Measurements from ENCODE around the gene HRH2.
A peak's percentile ranks its signal among the peaks of the same experiment; 100 is the strongest.

HRH2 gene

GRCh38 chr5:175680020-175680419 is 22.1 kb downstream of the HRH2 start:
- Mint-ChIP-seq H3K9me3 (no peaks in the 10 kb centered on the region), H3K27ac (no peak overlapping the region), H3K4me1 (peaks cover 63% of the 10 kb centered on the region), H3K36me3 (peaks cover 13% of the 10 kb centered on the region), H3K27me3 (no peaks in the 10 kb centered on the region), H3K4me3 (no peak overlapping the region)

- no peaks in the 10 kb centered on the region for H3K9me3 Mint-ChIP-seq
- no peak overlapping the region for H3K4me3 Mint-ChIP-seq
- no peaks in the 10 kb centered on the region for H3K27me3 Mint-ChIP-seq
- H3K36me3 Mint-ChIP-seq: peaks cover 13% of the 10 kb centered on the region
- peaks cover 59% of the 10 kb centered on the region for H3K4me1 Mint-ChIP-seq
- no peak overlapping the region for H3K27ac Mint-ChIP-seq
These were observed 22.6 kb downstream of the HRH2 start for GRCh38 chr5:175680463-175680862.

DNA sequence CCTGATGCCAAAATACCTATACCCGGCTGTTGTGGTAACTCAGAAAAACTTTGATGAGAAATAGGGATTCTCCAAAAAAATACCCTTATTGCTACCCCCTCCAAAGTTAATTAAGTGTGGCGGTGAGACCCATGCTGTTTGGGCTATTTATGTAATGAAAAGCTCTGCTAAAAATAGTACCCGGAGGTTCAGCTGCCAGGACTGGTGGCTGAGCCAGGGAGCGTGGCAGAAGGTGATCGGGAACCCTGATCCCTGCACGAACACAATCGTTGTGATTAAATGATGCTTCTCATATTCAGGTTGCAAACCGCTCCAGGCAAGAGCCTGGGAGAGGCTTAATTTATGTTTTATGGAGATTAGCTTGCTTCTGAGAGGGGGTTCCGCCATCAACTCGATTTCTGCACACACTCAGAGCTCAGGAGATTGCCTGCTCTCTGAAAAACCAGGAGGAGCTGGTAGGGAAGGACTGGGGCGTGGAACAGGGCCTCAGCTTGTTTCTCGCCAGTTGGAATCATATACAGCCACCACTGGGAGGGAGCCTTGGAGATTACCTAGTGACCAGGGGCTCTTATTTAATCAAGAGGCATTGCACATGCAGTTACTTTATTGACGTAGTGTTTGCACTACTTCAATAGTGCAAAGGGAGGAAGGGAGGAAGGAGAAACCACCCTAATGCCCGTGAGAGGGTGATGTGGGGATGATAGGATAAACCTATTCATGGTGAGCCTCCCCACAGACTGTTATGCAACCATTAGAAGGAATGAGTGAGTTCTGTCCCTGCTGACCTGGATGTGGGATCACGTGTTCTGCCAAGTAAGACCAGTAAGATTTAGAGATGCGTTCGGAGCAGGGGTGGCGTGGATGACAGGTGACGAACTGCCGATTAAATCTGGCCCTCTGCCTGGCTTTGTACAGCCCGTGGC is 23.4 kb downstream of the HRH2 start:
- Mint-ChIP-seq H3K4me3 (no peak overlapping the region), H3K27ac (no peak overlapping the region), H3K9me3 (no peaks in the 10 kb centered on the region), H3K27me3 (no peaks in the 10 kb centered on the region), H3K4me1 (peaks cover 52% of the 10 kb centered on the region), H3K36me3 (peaks cover 11% of the 10 kb centered on the region)

- Mint-ChIP-seq H3K4me3 (no peak overlapping the region), H3K36me3 (peaks cover 11% of the 10 kb centered on the region), H3K4me1 (peaks cover 46% of the 10 kb centered on the region), H3K9me3 (no peaks in the 10 kb centered on the region), H3K27me3 (no peaks in the 10 kb centered on the region), H3K27ac (no peak overlapping the region)
These were observed 24.1 kb downstream of the HRH2 start for GRCh38 chr5:175681968-175682340.

DNA sequence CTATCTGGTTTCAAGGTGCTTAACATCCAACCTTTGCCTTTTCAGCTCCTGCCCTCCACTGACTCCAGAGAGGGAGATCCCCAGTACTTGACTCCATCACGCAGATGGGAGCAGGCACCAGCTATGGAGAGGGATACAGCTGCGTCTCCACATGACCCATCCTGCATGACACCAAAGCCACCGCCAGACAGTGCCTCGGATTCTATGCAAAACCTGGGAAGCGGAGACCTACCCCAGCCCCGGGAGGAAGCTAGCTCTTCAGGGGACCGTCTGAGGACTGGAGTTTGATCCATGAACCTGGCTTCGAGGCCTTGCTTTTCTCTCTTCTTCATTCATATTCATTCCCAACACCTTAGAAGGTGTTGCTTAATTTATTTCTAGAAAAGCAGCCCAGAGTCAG is 24.8 kb downstream of the HRH2 start:
- Mint-ChIP-seq H3K27ac (no peak overlapping the region), H3K9me3 (no peaks in the 10 kb centered on the region), H3K4me1 (peaks cover 40% of the 10 kb centered on the region), H3K4me3 (no peak overlapping the region), H3K36me3 (peaks cover 11% of the 10 kb centered on the region), H3K27me3 (no peaks in the 10 kb centered on the region)

GRCh38 chr5:175683231-175683630 is 25.4 kb downstream of the HRH2 start:
- no peaks in the 10 kb centered on the region for H3K27me3 Mint-ChIP-seq
- H3K4me3 Mint-ChIP-seq: no peak overlapping the region
- H3K36me3 Mint-ChIP-seq: peaks cover 11% of the 10 kb centered on the region
- peak overlapping the region; percentile 51 for H3K27ac Mint-ChIP-seq
- H3K4me1 Mint-ChIP-seq: peaks cover 40% of the 10 kb centered on the region
- no peaks in the 10 kb centered on the region for H3K9me3 Mint-ChIP-seq

GRCh38 chr5:175683921-175684320 is 26.1 kb downstream of the HRH2 start:
- Mint-ChIP-seq H3K4me1 (peaks cover 42% of the 10 kb centered on the region), H3K4me3 (no peak overlapping the region), H3K9me3 (no peaks in the 10 kb centered on the region), H3K27me3 (no peaks in the 10 kb centered on the region), H3K36me3 (peaks cover 11% of the 10 kb centered on the region), H3K27ac (no peak overlapping the region)

DNA sequence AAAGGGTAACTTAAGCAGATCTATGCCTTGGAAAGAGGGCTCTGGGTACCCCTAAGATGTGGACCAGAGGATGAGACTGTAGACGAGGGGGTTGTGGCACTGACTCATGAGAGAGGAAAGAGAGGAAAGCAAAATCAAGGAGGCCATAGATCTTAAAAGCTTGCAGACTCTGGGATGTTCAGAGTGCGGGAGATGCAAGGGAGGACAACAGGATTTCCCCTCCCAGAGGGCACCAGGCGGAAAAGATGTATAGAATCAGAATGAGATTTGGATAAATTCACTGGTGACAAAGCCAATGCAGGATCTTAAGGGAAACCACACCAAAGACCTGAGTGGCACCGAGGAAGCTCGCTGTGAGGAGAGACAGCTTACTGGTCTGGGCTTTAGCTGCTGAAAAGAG is 27.1 kb downstream of the HRH2 start:
- Mint-ChIP-seq H3K27me3 (no peaks in the 10 kb centered on the region), H3K4me1 (peaks cover 41% of the 10 kb centered on the region), H3K27ac (peak overlapping the region; percentile 20), H3K4me3 (no peak overlapping the region), H3K9me3 (no peaks in the 10 kb centered on the region), H3K36me3 (peaks cover 11% of the 10 kb centered on the region)

DNA sequence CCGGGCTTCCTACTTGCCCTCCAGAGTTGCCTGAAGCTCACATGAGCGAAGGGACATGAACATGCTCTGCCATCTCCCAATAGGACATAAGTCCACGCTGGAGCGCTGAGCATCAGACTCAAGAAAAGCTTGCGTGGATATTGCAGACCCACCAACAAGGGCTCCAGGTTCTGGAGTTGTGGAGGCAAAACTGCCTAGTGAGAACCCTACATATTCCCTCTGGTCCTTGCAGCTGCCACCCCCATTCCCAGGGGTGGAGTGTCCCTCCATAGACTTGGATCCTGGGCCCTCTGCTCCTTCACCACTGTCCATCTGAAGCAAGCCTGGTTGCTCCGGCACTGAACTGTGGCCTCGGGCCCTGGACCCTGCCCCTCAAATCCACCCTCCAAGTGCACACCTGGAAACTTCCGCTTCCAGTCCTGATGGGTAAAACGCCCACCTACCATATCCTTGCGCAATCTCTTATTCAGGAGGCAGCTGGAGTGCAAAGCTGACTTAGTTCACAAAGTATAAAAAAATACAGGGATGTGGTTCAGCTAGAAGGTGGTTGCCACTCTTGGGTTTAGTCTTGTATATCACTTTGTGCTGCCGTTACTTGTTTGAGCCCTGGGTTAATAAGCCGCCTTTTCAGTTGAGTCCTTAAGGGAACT is 28.0 kb downstream of the HRH2 start:
- Mint-ChIP-seq H3K4me3 (no peak overlapping the region), H3K27me3 (no peaks in the 10 kb centered on the region), H3K27ac (no peak overlapping the region), H3K36me3 (peaks cover 12% of the 10 kb centered on the region), H3K4me1 (peaks cover 45% of the 10 kb centered on the region), H3K9me3 (no peaks in the 10 kb centered on the region)

GRCh38 chr5:175686396-175686795 is 28.5 kb downstream of the HRH2 start:
- Mint-ChIP-seq H3K27me3 (no peaks in the 10 kb centered on the region), H3K27ac (no peak overlapping the region), H3K4me3 (no peak overlapping the region), H3K9me3 (no peaks in the 10 kb centered on the region), H3K4me1 (peaks cover 49% of the 10 kb centered on the region), H3K36me3 (peaks cover 14% of the 10 kb centered on the region)

GRCh38 chr5:175686826-175687225 is 29.0 kb downstream of the HRH2 start:
- Mint-ChIP-seq H3K9me3 (no peaks in the 10 kb centered on the region), H3K27me3 (no peaks in the 10 kb centered on the region), H3K36me3 (peaks cover 14% of the 10 kb centered on the region), H3K4me1 (peaks cover 49% of the 10 kb centered on the region), H3K27ac (no peak overlapping the region), H3K4me3 (no peak overlapping the region)

DNA sequence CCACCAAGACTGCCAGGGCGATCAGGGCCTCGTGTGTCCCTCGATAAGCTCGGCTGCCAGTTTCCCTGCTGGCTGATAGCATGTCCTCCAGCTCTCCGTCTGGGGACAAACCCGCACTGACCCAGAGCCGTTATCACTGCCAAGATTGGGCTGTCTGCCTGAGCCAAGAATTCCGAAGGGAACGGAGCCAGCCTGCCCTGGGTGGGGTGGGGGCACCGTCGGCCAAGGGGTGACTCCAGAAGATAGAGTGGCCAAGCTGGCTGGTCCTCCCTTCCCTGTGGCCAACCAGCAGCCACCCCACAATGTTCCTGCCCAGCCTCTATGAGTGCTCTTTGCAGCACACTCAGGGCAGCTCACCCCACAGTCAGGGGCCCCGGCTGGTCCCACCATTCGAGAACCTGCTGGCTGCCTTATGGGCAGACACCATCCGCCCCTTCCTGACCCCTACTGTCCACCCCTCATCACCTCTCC is 29.4 kb downstream of the HRH2 start:
- Mint-ChIP-seq H3K27ac (peak overlapping the region; percentile 41), H3K36me3 (peaks cover 14% of the 10 kb centered on the region), H3K4me3 (no peak overlapping the region), H3K9me3 (no peaks in the 10 kb centered on the region), H3K27me3 (no peaks in the 10 kb centered on the region), H3K4me1 (peaks cover 49% of the 10 kb centered on the region)

GRCh38 chr5:175688352-175689146 is 30.7 kb downstream of the HRH2 start:
- peaks cover 8% of the 10 kb centered on the region for H3K36me3 Mint-ChIP-seq
- H3K4me1 Mint-ChIP-seq: peaks cover 56% of the 10 kb centered on the region
- H3K27ac Mint-ChIP-seq: no peak overlapping the region
- H3K27me3 Mint-ChIP-seq: no peaks in the 10 kb centered on the region
- no peak overlapping the region for H3K4me3 Mint-ChIP-seq
- H3K9me3 Mint-ChIP-seq: no peaks in the 10 kb centered on the region

GRCh38 chr5:175689147-175689991 is 31.5 kb downstream of the HRH2 start:
- peaks cover 58% of the 10 kb centered on the region for H3K4me1 Mint-ChIP-seq
- no peak overlapping the region for H3K4me3 Mint-ChIP-seq
- H3K27ac Mint-ChIP-seq: peak overlapping the region; percentile 9
- no peaks in the 10 kb centered on the region for H3K9me3 Mint-ChIP-seq
- no peaks in the 10 kb centered on the region for H3K27me3 Mint-ChIP-seq
- H3K36me3 Mint-ChIP-seq: peaks cover 7% of the 10 kb centered on the region

DNA sequence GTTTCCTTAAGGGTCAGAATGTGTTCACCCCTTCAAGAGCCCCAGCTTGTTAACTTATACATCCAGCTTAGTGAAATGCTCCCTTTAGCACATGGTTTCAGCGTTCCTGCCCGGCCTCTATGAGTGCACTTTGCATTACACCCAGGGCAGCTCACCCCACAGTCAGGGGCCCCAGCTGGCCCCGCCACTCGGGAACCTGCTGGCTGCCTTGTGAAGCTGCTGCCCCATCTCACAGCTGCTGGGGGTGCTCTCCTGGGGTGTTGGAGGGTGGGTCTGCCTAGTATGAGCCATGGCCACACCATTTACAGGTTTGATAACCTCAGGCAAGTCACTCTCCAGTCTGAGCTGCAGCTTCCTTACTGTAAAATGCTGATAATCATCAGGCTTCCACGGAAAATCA is 32.2 kb downstream of the HRH2 start:
- peaks cover 55% of the 10 kb centered on the region for H3K4me1 Mint-ChIP-seq
- H3K36me3 Mint-ChIP-seq: peaks cover 3% of the 10 kb centered on the region
- H3K27ac Mint-ChIP-seq: no peak overlapping the region

More for the DNA sequence above, 32.2 kb downstream of the HRH2 start:
- H3K4me3 Mint-ChIP-seq: no peak overlapping the region
- H3K9me3 Mint-ChIP-seq: no peaks in the 10 kb centered on the region
- no peaks in the 10 kb centered on the region for H3K27me3 Mint-ChIP-seq

All from activated naive CD4-positive, alpha-beta T cell treated with anti-CD3 and anti-CD28 coated beads, Interleukin-2, amount 50 U/mL, for 24 hours (primary cell).